Neural cell (in vitro differentiated cells): ENCODE data around the gene HS3ST3B1.

Experiments
- EP300 ChIP-seq: fragments of 450-650 bp; conservative IDR thresholded peaks from 2 replicates; pipeline ENCODE4 v1.6.1; 2014; ENCODE audit warnings: antibody characterized with exemption, mild to moderate bottlenecking, moderate library complexity; ENCODE audit not compliant: poor library complexity, severe bottlenecking
- EZH2 ChIP-seq: fragments of 200-600, 300-800 bp; shearing (Covaris generic), sonication (generic); IDR thresholded peaks from 2 replicates; pipeline ENCODE4 v1.6.1; 2014; ENCODE audit warnings: antibody characterized with exemption, low read length, borderline replicate concordance, mild to moderate bottlenecking; ENCODE audit not compliant: insufficient read depth, poor library complexity, severe bottlenecking
- TAF1 ChIP-seq: IDR thresholded peaks from 2 replicates; pipeline ENCODE4 v1.6.1; 2012; ENCODE audit warnings: low read depth
- TF ChIP-seq, protein P1 (sequence below): fragments of 450-650 bp; IDR thresholded peaks from 2 replicates; pipeline ENCODE4 v1.5.1; 2014; ENCODE audit warnings: antibody characterized with exemption, mild to moderate bottlenecking, moderate library complexity; ENCODE audit not compliant: poor library complexity, severe bottlenecking

DNA sequence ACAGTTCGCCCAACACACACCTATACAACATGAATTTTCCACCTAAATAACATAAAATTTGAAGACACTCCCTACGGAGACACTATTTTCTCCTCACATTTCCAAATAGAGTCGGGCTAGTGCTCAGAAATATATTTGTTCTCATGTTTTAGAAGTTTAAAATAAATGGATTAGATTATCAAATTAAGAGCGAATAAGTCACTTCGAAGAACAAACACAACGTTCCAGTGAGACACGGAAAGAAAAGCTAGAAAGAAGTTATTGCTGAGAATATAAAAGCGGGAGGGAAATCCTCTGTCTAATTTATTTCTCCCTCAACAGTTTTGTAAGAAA is 2.0 kb upstream of the HS3ST3B1 start:
- TF ChIP-seq, protein P1, sequence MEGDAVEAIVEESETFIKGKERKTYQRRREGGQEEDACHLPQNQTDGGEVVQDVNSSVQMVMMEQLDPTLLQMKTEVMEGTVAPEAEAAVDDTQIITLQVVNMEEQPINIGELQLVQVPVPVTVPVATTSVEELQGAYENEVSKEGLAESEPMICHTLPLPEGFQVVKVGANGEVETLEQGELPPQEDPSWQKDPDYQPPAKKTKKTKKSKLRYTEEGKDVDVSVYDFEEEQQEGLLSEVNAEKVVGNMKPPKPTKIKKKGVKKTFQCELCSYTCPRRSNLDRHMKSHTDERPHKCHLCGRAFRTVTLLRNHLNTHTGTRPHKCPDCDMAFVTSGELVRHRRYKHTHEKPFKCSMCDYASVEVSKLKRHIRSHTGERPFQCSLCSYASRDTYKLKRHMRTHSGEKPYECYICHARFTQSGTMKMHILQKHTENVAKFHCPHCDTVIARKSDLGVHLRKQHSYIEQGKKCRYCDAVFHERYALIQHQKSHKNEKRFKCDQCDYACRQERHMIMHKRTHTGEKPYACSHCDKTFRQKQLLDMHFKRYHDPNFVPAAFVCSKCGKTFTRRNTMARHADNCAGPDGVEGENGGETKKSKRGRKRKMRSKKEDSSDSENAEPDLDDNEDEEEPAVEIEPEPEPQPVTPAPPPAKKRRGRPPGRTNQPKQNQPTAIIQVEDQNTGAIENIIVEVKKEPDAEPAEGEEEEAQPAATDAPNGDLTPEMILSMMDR = no peak
- TF ChIP-seq EZH2 (no peak), EP300 (no peak), TAF1 (no peak)
